HG03159 (cell line): ENCODE measurements around the gene FAN1.
A peak's percentile ranks its signal among the peaks of the same experiment; 100 is the strongest.

Source experiments
- ATAC-seq: cut with Tn5 transposase; IDR thresholded peaks from one replicate; pipeline ENCODE4 v1.9.1; 2021; ENCODE audit warnings: mild to moderate bottlenecking, moderate library complexity; ENCODE audit not compliant: unreplicated experiment

The FAN1 gene

GRCh38 chr15:30954674-30955073 lies 51.0 kb downstream of the FAN1 start:
- no peak for ATAC-seq

- no peak for ATAC-seq
These were observed 52.8 kb downstream of the FAN1 start for GRCh38 chr15:30956216-30957124.

DNA sequence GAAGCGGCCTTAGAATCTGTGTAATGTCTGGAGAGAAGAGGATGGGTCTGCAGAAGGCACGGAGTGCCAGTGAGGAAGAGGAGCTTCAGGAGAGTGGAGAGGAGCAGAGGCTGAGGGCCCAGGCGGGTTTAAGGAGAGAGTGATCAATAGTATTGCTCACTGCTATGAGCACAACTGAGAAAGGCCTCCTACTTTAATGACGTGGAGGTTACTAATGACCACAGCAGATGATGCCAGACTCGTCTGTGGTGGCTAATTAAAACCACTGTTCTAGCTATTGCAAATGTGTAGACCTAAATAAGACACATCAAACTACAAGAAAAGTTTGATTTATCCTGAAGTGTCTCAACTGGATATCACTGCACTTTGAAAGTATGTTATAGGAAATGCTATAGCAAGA lies 54.5 kb downstream of the FAN1 start:
- no peak for ATAC-seq

- no peak for ATAC-seq
These were observed 58.4 kb downstream of the FAN1 start for GRCh38 chr15:30962079-30962478.

DNA sequence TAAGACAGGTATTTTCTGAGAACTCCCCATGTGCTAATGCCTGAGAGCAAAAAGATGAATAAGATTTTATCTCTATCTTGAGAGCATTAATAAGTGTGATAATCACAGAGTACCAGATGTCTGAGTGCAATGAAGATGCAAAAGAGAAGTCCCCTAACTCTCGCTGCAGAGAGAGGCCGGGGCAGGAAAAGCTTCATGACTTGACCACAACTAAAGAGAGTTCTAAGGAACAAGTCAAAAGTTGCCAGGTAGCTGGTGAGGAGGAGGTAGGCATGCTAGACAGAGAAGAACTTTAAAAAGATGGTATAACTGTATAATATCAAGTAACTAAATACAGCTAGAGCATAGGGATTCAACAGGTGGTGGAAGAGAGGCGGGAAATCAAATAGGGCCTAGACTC lies 58.9 kb downstream of the FAN1 start:
- ATAC-seq: no peak

DNA sequence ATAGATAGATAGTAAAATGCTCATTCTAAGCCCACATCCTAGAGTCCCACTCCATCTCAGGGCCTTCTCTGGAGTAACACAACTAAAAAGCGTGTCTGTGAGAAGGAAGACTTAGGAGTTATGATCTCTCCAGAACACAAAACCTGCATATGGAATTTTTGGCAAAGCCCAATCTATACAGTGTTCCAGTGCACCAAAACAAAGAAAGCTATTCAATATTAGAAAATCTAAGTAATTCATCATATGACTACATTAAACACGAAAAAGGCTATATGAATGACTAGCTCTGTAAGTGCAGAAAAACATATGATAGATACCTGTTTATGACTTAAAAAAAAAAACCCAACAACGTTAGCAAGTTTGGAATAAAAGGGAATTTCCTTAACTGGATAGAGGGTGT lies 60.0 kb downstream of the FAN1 start:
- ATAC-seq: no peak

- ATAC-seq: no peak
These were observed 66.0 kb downstream of the FAN1 start for GRCh38 chr15:30969724-30970123.

GRCh38 chr15:30973379-30973778 lies 69.7 kb downstream of the FAN1 start:
- ATAC-seq: no peak

DNA sequence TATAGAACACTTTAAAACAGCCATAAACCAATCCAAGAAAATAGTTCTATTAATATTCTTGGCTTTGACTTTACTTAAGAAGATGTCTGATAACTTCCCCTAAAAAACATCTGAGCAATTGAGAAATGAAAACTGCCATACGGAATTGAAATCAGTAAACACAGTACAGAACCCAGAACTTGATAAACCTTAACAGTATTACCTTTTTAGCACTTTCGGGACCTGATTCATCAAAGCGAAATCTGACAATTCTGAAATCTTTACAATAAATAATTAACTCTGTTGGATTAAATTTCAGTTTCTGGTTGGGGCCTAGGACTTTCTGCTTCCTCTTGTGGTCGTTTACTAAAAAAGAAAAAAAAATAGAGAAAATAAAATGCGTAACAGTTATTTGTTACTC lies 70.4 kb downstream of the FAN1 start:
- ATAC-seq: no peak

GRCh38 chr15:30978328-30978727 lies 74.6 kb downstream of the FAN1 start:
- no peak for ATAC-seq

DNA sequence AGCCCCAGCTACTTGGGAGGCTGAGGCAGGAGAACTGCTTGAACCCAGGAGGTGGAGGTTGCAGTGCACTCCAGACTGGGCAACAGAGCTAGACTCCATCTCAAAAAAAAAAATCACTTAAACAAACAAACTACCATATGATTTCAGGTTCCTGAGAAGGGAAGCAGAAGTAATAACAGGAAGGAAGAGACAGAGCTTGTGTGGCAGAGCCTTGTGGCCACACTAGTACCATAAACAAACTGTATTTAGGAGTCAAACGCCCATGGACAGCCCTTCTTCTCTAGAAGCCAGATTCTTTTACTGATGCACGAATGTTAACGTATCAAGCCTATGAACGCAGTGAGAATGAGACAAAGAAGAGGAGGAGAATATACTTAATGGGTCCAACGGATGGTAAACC lies 75.7 kb downstream of the FAN1 start:
- no peak for ATAC-seq

GRCh38 chr15:30984118-30984517 lies 80.4 kb downstream of the FAN1 start:
- ATAC-seq: no peak

- no peak for ATAC-seq
These were observed 80.8 kb downstream of the FAN1 start for GRCh38 chr15:30984542-30984941.

DNA sequence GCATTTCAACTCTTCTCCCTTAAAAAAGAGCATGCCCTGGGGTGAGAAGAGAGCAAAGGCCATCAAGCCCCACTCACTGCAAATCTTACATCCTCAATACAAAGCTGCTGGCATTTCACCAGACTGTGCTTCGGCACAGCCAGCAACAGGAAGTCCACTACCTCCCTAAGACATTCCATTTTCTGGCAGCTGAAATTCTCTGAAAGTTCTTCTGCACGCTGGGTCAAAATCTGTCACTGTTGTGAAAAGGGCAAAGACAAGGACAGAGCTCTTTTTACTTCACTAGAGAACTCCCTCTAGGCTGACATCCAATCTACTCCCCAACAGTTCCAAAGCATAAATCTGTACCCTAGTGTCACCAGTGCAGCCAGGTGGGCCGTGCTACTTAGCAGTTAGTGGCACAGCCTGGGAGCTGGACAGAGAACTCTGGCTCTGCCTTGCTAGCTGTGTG lies 81.4 kb downstream of the FAN1 start:
- no peak for ATAC-seq

GRCh38 chr15:30990036-30990435 lies 86.3 kb downstream of the FAN1 start:
- no peak for ATAC-seq

GRCh38 chr15:30990446-30991254 lies 86.9 kb downstream of the FAN1 start:
- no peak for ATAC-seq

DNA sequence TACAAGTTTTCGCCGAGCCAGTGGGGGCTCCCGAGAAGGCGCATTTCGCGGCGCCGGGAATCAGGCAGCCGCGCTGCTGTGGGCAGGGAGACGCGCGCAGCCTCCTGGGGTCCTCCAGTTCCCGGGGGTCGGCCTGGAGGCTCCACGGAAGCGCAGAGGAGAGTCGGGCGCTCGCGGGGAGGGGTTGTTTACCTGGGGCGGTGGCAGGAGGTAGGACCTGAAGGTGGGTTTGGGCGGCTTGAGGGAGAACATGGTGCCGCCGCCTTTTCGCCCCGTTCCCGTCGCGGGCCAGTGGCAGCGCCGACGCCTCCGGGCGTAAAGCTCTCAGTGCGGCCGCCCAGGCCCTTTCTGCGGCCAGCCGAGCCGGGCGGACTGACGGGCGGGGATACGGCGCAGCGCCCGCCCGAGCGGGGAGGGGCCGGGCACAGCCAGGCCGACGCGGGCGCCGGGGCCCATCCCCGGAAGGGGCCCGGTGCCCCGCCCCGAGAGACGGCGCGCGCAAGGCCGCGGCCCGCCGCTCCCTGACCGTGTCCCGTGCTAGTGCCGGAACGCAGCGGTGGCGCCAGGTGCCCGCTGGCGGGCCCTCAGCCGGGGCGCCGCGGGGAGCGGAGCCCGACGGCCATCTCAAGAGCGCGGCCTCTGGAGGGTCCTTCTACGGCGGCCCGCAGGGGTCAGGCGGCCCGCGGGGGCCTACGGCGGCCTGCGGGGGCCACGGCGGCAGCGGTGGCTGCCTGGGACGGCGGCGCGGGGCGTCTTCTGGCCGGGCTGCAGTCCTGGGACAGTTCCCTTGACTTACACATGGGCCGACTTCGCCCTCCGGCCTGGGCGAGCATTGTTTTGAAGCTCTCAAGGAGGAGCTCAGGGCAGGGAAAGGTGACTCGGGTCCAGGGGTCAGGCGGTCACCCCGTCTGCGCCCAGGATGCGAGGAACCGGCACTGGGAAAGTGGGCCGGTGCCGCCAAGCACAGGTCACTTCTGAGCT lies 87.8 kb downstream of the FAN1 start, which contains the start of gene MTMR10:
MTMR10 (minus strand) TSS at position 374 of the 981 bp plus-strand sequence; CDS start at position 252, 122 bp downstream.
- ATAC-seq: peak; percentile 88

- ATAC-seq: no peak
These were observed 88.6 kb downstream of the FAN1 start for GRCh38 chr15:30992249-30992864.
